Naive thymus-derived CD4-positive, alpha-beta T cell (primary cell): ENCODE results near the gene ASTN1. TPM values are rescaled to one million over a fixed set of nuclear protein-coding genes. Genes with fewer than 3 reads are reported as not detected.

Source experiments
- ATAC-seq: fragments of 150-1000 bp; cut with Tn5 transposase; 2 replicates; pipeline ENCODE4 v1.10.0; 2021; ENCODE audit warnings: mild to moderate bottlenecking, moderate library complexity
- CTCF ChIA-PET: fragments of 350-600 bp; sonication (Branson Sonifier 250); formaldehyde crosslinking; loops from one replicate; lab custom pipeline; 2021; ENCODE audit warnings: antibody characterized with exemption; lab: Charles Lee
- POLR2A ChIA-PET: fragments of 350-600 bp; sonication (Branson Sonifier 250); formaldehyde crosslinking; loops from one replicate; lab custom pipeline; 2021; ENCODE audit warnings: antibody characterized with exemption, inconsistent platforms; lab: Charles Lee
- DNase-seq, 9 donors: peaks; one replicate each; pipeline versions ENCODE4 v3.0.0 to v3.0.0-alpha.2; 2020 to 2022; ENCODE audit warnings: mixed read lengths in 1 of 9
- H3K27ac ChIP-seq: one replicate; pipeline ENCODE4 v1.7.0; 2013; ENCODE audit warnings: mild to moderate bottlenecking, low read depth, low read length, moderate library complexity
- H3K27me3 ChIP-seq, 2 donors: one replicate each; pipeline ENCODE4 v1.7.0; 2013; ENCODE audit warnings: low read length in 2 of 2, mild to moderate bottlenecking in 2 of 2, moderate library complexity in 2 of 2; ENCODE audit not compliant: control insufficient read depth in 2 of 2, insufficient read depth in 2 of 2
- H3K36me3 ChIP-seq, 3 experiments: 1 replicate in 2 of 3; 2 replicates in 1 of 3; pipeline ENCODE4 v1.7.0; 2013; ENCODE audit warnings: low read length in 3 of 3, mild to moderate bottlenecking in 3 of 3, moderate library complexity in 1 of 3; ENCODE audit not compliant: insufficient read depth in 3 of 3, control insufficient read depth in 2 of 3
- H3K4me1 ChIP-seq, 2 donors: one replicate each; pipeline ENCODE4 v1.7.0; 2013; ENCODE audit warnings: low read length in 2 of 2, mild to moderate bottlenecking in 2 of 2, moderate library complexity in 1 of 2; ENCODE audit not compliant: control insufficient read depth in 2 of 2, insufficient read depth in 2 of 2
- H3K4me3 ChIP-seq: 2 replicates; pipeline ENCODE4 v1.7.0; 2013; ENCODE audit warnings: mild to moderate bottlenecking, low read length
- H3K9me3 ChIP-seq, 3 experiments: 1 replicate in 2 of 3; 2 replicates in 1 of 3; pipeline ENCODE4 v1.7.0; 2013; ENCODE audit warnings: low read length in 3 of 3; ENCODE audit not compliant: control insufficient read depth in 2 of 3
- H3K27ac Mint-ChIP-seq, 9 donors: one replicate each; pipeline ENCODE4 v1.8.0; 2020 to 2022; ENCODE audit warnings: mixed read lengths in 9 of 9, mild to moderate bottlenecking in 8 of 9, moderate library complexity in 5 of 9, inconsistent platforms in 2 of 9
- H3K27me3 Mint-ChIP-seq, 5 donors: one replicate each; pipeline ENCODE4 v1.8.0; 2021 to 2022; ENCODE audit warnings: mixed read lengths in 5 of 5, mild to moderate bottlenecking in 1 of 5
- H3K36me3 Mint-ChIP-seq, 5 donors: one replicate each; pipeline ENCODE4 v1.8.0; 2020 to 2022; ENCODE audit warnings: mixed read lengths in 5 of 5, mild to moderate bottlenecking in 3 of 5, inconsistent platforms in 1 of 5
- H3K4me1 Mint-ChIP-seq, 7 donors: one replicate each; pipeline ENCODE4 v1.8.0; 2020 to 2022; ENCODE audit warnings: mixed read lengths in 7 of 7, mild to moderate bottlenecking in 3 of 7, inconsistent platforms in 1 of 7
- H3K4me3 Mint-ChIP-seq, 10 donors: one replicate each; pipeline ENCODE4 v1.8.0; 2020 to 2022; ENCODE audit warnings: mild to moderate bottlenecking in 10 of 10, mixed read lengths in 10 of 10, moderate library complexity in 6 of 10, inconsistent platforms in 2 of 10
- H3K9me3 Mint-ChIP-seq, 11 donors: one replicate each; pipeline ENCODE4 v1.8.0; 2020 to 2022; ENCODE audit warnings: mixed read lengths in 11 of 11, mild to moderate bottlenecking in 4 of 11, inconsistent platforms in 1 of 11, moderate library complexity in 1 of 11
- intact Hi-C, 2 donors: fragments of 100-400 bp; cut with micrococcal nuclease; formaldehyde crosslinking; loops; one replicate each; pipeline ENCODE4 v1.15.1; 2023
- polyA plus RNA-seq, 2 donors: library from polyadenylated mRNA; unstranded; fragments of 300-500 nt; fragmentation: Illumina TruSeq; gene quantifications; one replicate each; pipeline ENCODE4 v1.2.3, GENCODE V29; 2021
- total RNA-seq, 6 experiments: library from RNA in 5 of 6; stranded (reverse) in 5 of 6; gene quantifications; 1 replicate in 5 of 6; 2 replicates in 1 of 6; pipeline ENCODE4 v1.2.3 and lab custom pipeline; 2021 to 2026

ASTN1 gene
- total and polyA plus RNA-seq, 7 experiments from 2014 or later, result 0.07 TPM; not detected in 6

- H3K4me3 Mint-ChIP-seq, result no peak overlapping the region
Observed at GRCh38 chr1:177007437-177008161, 156.9 kb downstream of the ASTN1 start.

GRCh38 chr1:177002891-177003290, 161.6 kb downstream of the ASTN1 start:
- Histone ChIP-seq H3K4me3 (no peak overlapping the region), H3K36me3 (no peaks in the 10 kb centered on the region), H3K9me3 (no peaks in the 10 kb centered on the region), H3K27ac (no peak overlapping the region), H3K27me3 (no peaks in the 10 kb centered on the region), H3K4me1 (no peaks in the 10 kb centered on the region)
- ATAC-seq (no peak), DNase-seq (no peak)
- H3K27ac Mint-ChIP-seq, result no peak overlapping the region
- H3K9me3 Mint-ChIP-seq, result peaks cover 0 to 9% (median 1%) of the 10 kb centered on the region in 11 donors
- no peaks in the 10 kb centered on the region for H3K4me1 Mint-ChIP-seq
- H3K27me3 Mint-ChIP-seq, result no peaks in the 10 kb centered on the region
- POLR2A ChIA-PET, result no interaction called here
- no peaks in the 10 kb centered on the region for H3K36me3 Mint-ChIP-seq
- intact Hi-C loops, result no loop called here
- H3K4me3 Mint-ChIP-seq, result no peak overlapping the region
- CTCF ChIA-PET, result no interaction called here

More at GRCh38 chr1:177007437-177008161, 156.9 kb downstream of the ASTN1 start:
- Mint-ChIP-seq H3K27ac (no peak overlapping the region), H3K36me3 (no peaks in the 10 kb centered on the region), H3K9me3 (peaks cover 0 to 7% (median 1%) of the 10 kb centered on the region in 11 donors), H3K4me1 (peaks cover 0 to 2% (median 0%) of the 10 kb centered on the region in 7 donors), H3K27me3 (peaks cover 0 to 4% (median 0%) of the 10 kb centered on the region in 5 donors)
- ChIA-PET POLR2A (no interaction called here), CTCF (no interaction called here)
- DNase-seq (no peak), ATAC-seq (no peak)
- Histone ChIP-seq H3K4me3 (no peak overlapping the region), H3K27me3 (no peaks in the 10 kb centered on the region), H3K9me3 (no peaks in the 10 kb centered on the region), H3K4me1 (no peaks in the 10 kb centered on the region), H3K36me3 (no peaks in the 10 kb centered on the region), H3K27ac (no peak overlapping the region)
- intact Hi-C loops, result no loop called here

GRCh38 chr1:177001556-177001955, 163.0 kb downstream of the ASTN1 start:
- Mint-ChIP-seq H3K4me1 (no peaks in the 10 kb centered on the region), H3K4me3 (no peak overlapping the region), H3K9me3 (peaks cover 0 to 15% (median 2%) of the 10 kb centered on the region in 11 donors), H3K27ac (no peak overlapping the region), H3K27me3 (no peaks in the 10 kb centered on the region), H3K36me3 (no peaks in the 10 kb centered on the region)
- Histone ChIP-seq H3K4me1 (no peaks in the 10 kb centered on the region), H3K9me3 (no peaks in the 10 kb centered on the region), H3K27ac (no peak overlapping the region), H3K4me3 (no peak overlapping the region), H3K27me3 (no peaks in the 10 kb centered on the region), H3K36me3 (no peaks in the 10 kb centered on the region)
- ATAC-seq, result no peak
- no peak for DNase-seq
- CTCF ChIA-PET, result no interaction called here
- intact Hi-C loops, result no loop called here
- POLR2A ChIA-PET, result no interaction called here

- H3K27ac ChIP-seq, result no peak overlapping the region
- no peak overlapping the region for H3K4me3 ChIP-seq
- no peak for ATAC-seq
- H3K4me1 Mint-ChIP-seq, result no peaks in the 10 kb centered on the region
- no peaks in the 10 kb centered on the region for H3K4me1 ChIP-seq
- no peaks in the 10 kb centered on the region for H3K9me3 ChIP-seq
- H3K36me3 ChIP-seq, result no peaks in the 10 kb centered on the region
- intact Hi-C loops, result no loop called here
- peaks cover 0 to 8% (median 0%) of the 10 kb centered on the region in 5 donors for H3K27me3 Mint-ChIP-seq
- no peaks in the 10 kb centered on the region for H3K27me3 ChIP-seq
- peaks cover 0 to 21% (median 2%) of the 10 kb centered on the region in 11 donors for H3K9me3 Mint-ChIP-seq
- no peak for DNase-seq
- no peak overlapping the region for H3K27ac Mint-ChIP-seq
- ChIA-PET CTCF (no interaction called here), POLR2A (no interaction called here)
- no peak overlapping the region for H3K4me3 Mint-ChIP-seq
- peaks cover 0 to 4% (median 0%) of the 10 kb centered on the region in 5 donors for H3K36me3 Mint-ChIP-seq
Observed at GRCh38 chr1:176998183-176998795, 166.2 kb downstream of the ASTN1 start.

GRCh38 chr1:176996456-176997090, 167.9 kb downstream of the ASTN1 start:
- H3K27me3 ChIP-seq, result no peaks in the 10 kb centered on the region
- CTCF ChIA-PET, result no interaction called here
- Mint-ChIP-seq H3K36me3 (peaks cover 0 to 4% (median 0%) of the 10 kb centered on the region in 5 donors), H3K4me1 (no peaks in the 10 kb centered on the region), H3K27me3 (peaks cover 0 to 8% (median 0%) of the 10 kb centered on the region in 5 donors), H3K27ac (no peak overlapping the region), H3K9me3 (peaks cover 0 to 17% (median 4%) of the 10 kb centered on the region in 11 donors), H3K4me3 (no peak overlapping the region)
- H3K4me3 ChIP-seq, result no peak overlapping the region
- H3K27ac ChIP-seq, result no peak overlapping the region
- no peaks in the 10 kb centered on the region for H3K4me1 ChIP-seq
- intact Hi-C loops, result no loop called here
- POLR2A ChIA-PET, result no interaction called here
- no peak for DNase-seq
- no peaks in the 10 kb centered on the region for H3K36me3 ChIP-seq
- no peaks in the 10 kb centered on the region for H3K9me3 ChIP-seq
- ATAC-seq, result no peak

GRCh38 chr1:176994931-176995596, 169.4 kb downstream of the ASTN1 start:
- H3K27me3 ChIP-seq, result no peaks in the 10 kb centered on the region
- Mint-ChIP-seq H3K27me3 (peaks cover 0 to 8% (median 0%) of the 10 kb centered on the region in 5 donors), H3K4me3 (no peak overlapping the region), H3K4me1 (no peaks in the 10 kb centered on the region), H3K9me3 (peaks cover 0 to 14% (median 4%) of the 10 kb centered on the region in 11 donors), H3K36me3 (peaks cover 0 to 4% (median 0%) of the 10 kb centered on the region in 5 donors), H3K27ac (no peak overlapping the region)
- ChIA-PET CTCF (no interaction called here), POLR2A (no interaction called here)
- no peaks in the 10 kb centered on the region for H3K36me3 ChIP-seq
- no peak for DNase-seq
- H3K4me3 ChIP-seq, result no peak overlapping the region
- no peak overlapping the region for H3K27ac ChIP-seq
- no peaks in the 10 kb centered on the region for H3K9me3 ChIP-seq
- H3K4me1 ChIP-seq, result no peaks in the 10 kb centered on the region
- ATAC-seq, result no peak
- intact Hi-C loops, result loop anchor here in 1 of 2 donors (1.0 kb wide), 1 partner anchor 30 kb away; no protein-coding TSS in a partner anchor
